HepG2 (cell line): ENCODE results near the gene IFT172. TPM values are rescaled to one million over a fixed set of nuclear protein-coding genes. Genes with fewer than 3 reads are reported as not detected.

Experiments
- ASH2L ChIP-seq: fragments of 300-600, 200-600 bp; sonication (generic); IDR thresholded peaks from 2 replicates; pipeline ENCODE4 v1.7.0; 2017; ENCODE audit warnings: low read depth, mild to moderate bottlenecking, moderate library complexity, mixed read lengths, low read length; ENCODE audit not compliant: insufficient read length
- BHLHE40 ChIP-seq: IDR thresholded peaks from 2 replicates; pipeline ENCODE4 v1.6.1; 2011; ENCODE audit warnings: low read length, improper control_type of control experiment
- CREM ChIP-seq, 2 experiments: sonication (generic) in 1 of 2; formaldehyde crosslinking in 1 of 2; IDR thresholded peaks; 2 replicates each; pipeline versions ENCODE4 v1.4.0 to v1.6.1; 2016 to 2020; ENCODE audit warnings: antibody characterized with exemption in 1 of 2, mild to moderate bottlenecking in 1 of 2, missing genetic modification reagents in 1 of 2
- DRAP1 ChIP-seq: IDR thresholded peaks from 2 replicates; pipeline ENCODE4 v1.6.1; 2016; ENCODE audit warnings: missing genetic modification reagents, missing compliant biosample characterization
- GMEB2 ChIP-seq: IDR thresholded peaks from 2 replicates; pipeline ENCODE4 v1.6.1; 2016; ENCODE audit warnings: missing biosample characterization, missing genetic modification reagents, low read depth
- HMG20A ChIP-seq: IDR thresholded peaks from 2 replicates; pipeline ENCODE4 v1.6.1; 2016; ENCODE audit warnings: borderline replicate concordance
- HNF4G ChIP-seq, 2 experiments: sonication (generic) in 1 of 2; formaldehyde crosslinking in 1 of 2; IDR thresholded peaks; 2 replicates each; pipeline versions ENCODE4 v1.4.0 to v1.6.1; 2011 to 2020; ENCODE audit warnings: borderline replicate concordance in 2 of 2, low read depth in 2 of 2, mild to moderate bottlenecking in 2 of 2, low read length in 1 of 2, missing genetic modification reagents in 1 of 2, moderate library complexity in 1 of 2
- JUND ChIP-seq: sonication (generic); formaldehyde crosslinking; IDR thresholded peaks from 2 replicates; pipeline ENCODE4 v1.8.0; 2022; ENCODE audit warnings: mild to moderate bottlenecking, missing genetic modification reagents
- KAT8 ChIP-seq: IDR thresholded peaks from 2 replicates; pipeline ENCODE4 v1.6.1; 2016; ENCODE audit warnings: missing genetic modification reagents, missing compliant biosample characterization
- KLF15 ChIP-seq: sonication (generic); formaldehyde crosslinking; IDR thresholded peaks from 2 replicates; pipeline ENCODE4 v1.8.1; 2023; ENCODE audit warnings: borderline replicate concordance, mild to moderate bottlenecking, inconsistent platforms, missing genetic modification reagents, mixed read lengths
- MXD1 ChIP-seq: sonication (generic); formaldehyde crosslinking; IDR thresholded peaks from 2 replicates; pipeline ENCODE4 v1.4.0; 2020; ENCODE audit warnings: mild to moderate bottlenecking, missing genetic modification reagents
- NFYB ChIP-seq: sonication (generic); formaldehyde crosslinking; IDR thresholded peaks from 2 replicates; pipeline ENCODE4 v1.4.0; 2020; ENCODE audit warnings: missing genetic modification reagents
- NR2F6 ChIP-seq, 2 experiments: IDR thresholded peaks; 2 replicates each; pipeline ENCODE4 v1.6.1; 2016; ENCODE audit warnings: antibody characterized with exemption in 1 of 2, mild to moderate bottlenecking in 1 of 2
- RXRA ChIP-seq: sonication (generic); formaldehyde crosslinking; IDR thresholded peaks from 2 replicates; pipeline ENCODE4 v1.5.1; 2020; ENCODE audit warnings: missing genetic modification reagents
- THAP7 ChIP-seq: sonication (generic); formaldehyde crosslinking; IDR thresholded peaks from 2 replicates; pipeline ENCODE4 v1.8.1; 2023; ENCODE audit warnings: mild to moderate bottlenecking, missing genetic modification reagents
- YEATS4 ChIP-seq: sonication (generic); formaldehyde crosslinking; IDR thresholded peaks from 2 replicates; pipeline ENCODE4 v1.4.0; 2020; ENCODE audit warnings: missing genetic modification reagents, borderline replicate concordance
- ZFP90 ChIP-seq: sonication (generic); formaldehyde crosslinking; IDR thresholded peaks from 2 replicates; pipeline ENCODE4 v1.8.0; 2022; ENCODE audit warnings: missing genetic modification reagents, mild to moderate bottlenecking, inconsistent platforms, borderline replicate concordance
- ZNF24 ChIP-seq: fragments of 450-650 bp; IDR thresholded peaks from 2 replicates; pipeline ENCODE4 v1.6.1; 2017; ENCODE audit warnings: antibody characterized with exemption, mild to moderate bottlenecking
- ZNF292 ChIP-seq: sonication (generic); formaldehyde crosslinking; IDR thresholded peaks from 2 replicates; pipeline ENCODE4 v1.8.1; 2022; ENCODE audit warnings: mild to moderate bottlenecking, low read depth, missing genetic modification reagents, borderline replicate concordance
- ZNF616 ChIP-seq: sonication (generic); formaldehyde crosslinking; IDR thresholded peaks from 2 replicates; pipeline ENCODE4 v1.5.0; 2020; ENCODE audit warnings: low read depth, mild to moderate bottlenecking, missing genetic modification reagents
- ZNF768 ChIP-seq: sonication (generic); formaldehyde crosslinking; IDR thresholded peaks from 2 replicates; pipeline ENCODE4 v1.4.0; 2020; ENCODE audit warnings: missing genetic modification reagents
- ZNF772 ChIP-seq: sonication (generic); formaldehyde crosslinking; IDR thresholded peaks from 2 replicates; pipeline ENCODE4 v1.5.0; 2020; ENCODE audit warnings: mild to moderate bottlenecking, missing genetic modification reagents
- ZSCAN29 ChIP-seq: sonication (generic); formaldehyde crosslinking; conservative IDR thresholded peaks from 2 replicates; pipeline ENCODE4 v1.4.0; 2020; ENCODE audit warnings: mild to moderate bottlenecking, missing genetic modification reagents
- polyA plus RNA-seq, 8 experiments: library from polyadenylated mRNA; depleted of rRNA in 3 of 8; stranded (reverse) in 7 of 8; unstranded in 1 of 8; fragments of >200 nt; fragmentation: Illumina TruSeq in 4 of 8; extraction: Trizol in 4 of 8; gene quantifications; 2 replicates each; pipeline versions ENCODE4 v1.2.1 to v1.2.3, GENCODE V29; 2011 to 2016; ENCODE audit warnings: low read depth in 4 of 8, missing spikeins in 1 of 8, mixed read lengths in 1 of 8; ENCODE audit not compliant: insufficient read depth in 1 of 8
- total RNA-seq, 5 experiments: library from RNA; depleted of rRNA; stranded (reverse); fragments of >200 nt; fragmentation: Illumina TruSeq; extraction: Trizol; gene quantifications; 2 replicates each; pipeline ENCODE4 v1.2.3, GENCODE V29; 2016; ENCODE audit warnings: low read depth in 1 of 5

IFT172 gene
- total and polyA plus RNA-seq, 2 of the 13 experiments (the other 11 are each of a cell fraction or from before 2014, with no cell fraction given): 21.6 to 35.7 TPM

- TF ChIP-seq MXD1 (no peak; the same call in 1 of the 2 replicates), CREM (IDR thresholded peaks at IDR 0.05) (peak; percentile 98), CREM (CRISPR knock-in tag; IDR thresholded peaks at IDR 0.05) (peak; percentile 79), ZNF768 (peak; percentile 28; the same call in 1 of the 2 replicates), THAP7 (CRISPR knock-in tag) (0 out of 2 replicates have a peak, but pooled peaks have one; percentile 61), ASH2L (peak; percentile 77), GMEB2 (peak; percentile 95), BHLHE40 (peak; percentile 63; the same call in 1 of the 2 replicates), KLF15 (CRISPR knock-in tag) (no peak), ZNF24 (no peak), HNF4G (IDR thresholded peaks at IDR 0.05; ENCODE audit: borderline replicate concordance, low read depth, low read length) (no peak), HNF4G (CRISPR knock-in tag; IDR thresholded peaks at IDR 0.05; ENCODE audit: borderline replicate concordance, low read depth) (0 out of 2 replicates have a peak, but pooled peaks have one; percentile 9), JUND (CRISPR knock-in tag) (peak; percentile 25; the same call in 1 of the 2 replicates), ZNF772 (CRISPR knock-in tag) (0 out of 2 replicates have a peak, but pooled peaks have one; percentile 36), RXRA (CRISPR knock-in tag) (peak; percentile 85), YEATS4 (CRISPR knock-in tag) (peak; percentile 16; the same call in 1 of the 2 replicates), ZFP90 (CRISPR knock-in tag) (no peak), HMG20A (0 out of 2 replicates have a peak, but pooled peaks have one; percentile 25), ZNF292 (CRISPR knock-in tag) (0 out of 2 replicates have a peak, but pooled peaks have one; percentile 16), DRAP1 (CRISPR knock-in tag) (no peak; the same call in 1 of the 2 replicates), KAT8 (CRISPR knock-in tag) (peak; percentile 95), ZNF616 (CRISPR knock-in tag) (peak; percentile 74; the same call in 1 of the 2 replicates), ZSCAN29 (peak; percentile 30; the same call in 1 of the 2 replicates), NR2F6 (IDR thresholded peaks at IDR 0.05) (no peak), NR2F6 (CRISPR knock-in tag; IDR thresholded peaks at IDR 0.05) (peak; percentile 72; the same call in 1 of the 2 replicates), NFYB (CRISPR knock-in tag) (peak; percentile 65)
These were observed at the start of gene IFT172 (continued) for GRCh38 chr2:27489498-27490397.
